ENCODE data around the gene MSRB1.

DNA sequence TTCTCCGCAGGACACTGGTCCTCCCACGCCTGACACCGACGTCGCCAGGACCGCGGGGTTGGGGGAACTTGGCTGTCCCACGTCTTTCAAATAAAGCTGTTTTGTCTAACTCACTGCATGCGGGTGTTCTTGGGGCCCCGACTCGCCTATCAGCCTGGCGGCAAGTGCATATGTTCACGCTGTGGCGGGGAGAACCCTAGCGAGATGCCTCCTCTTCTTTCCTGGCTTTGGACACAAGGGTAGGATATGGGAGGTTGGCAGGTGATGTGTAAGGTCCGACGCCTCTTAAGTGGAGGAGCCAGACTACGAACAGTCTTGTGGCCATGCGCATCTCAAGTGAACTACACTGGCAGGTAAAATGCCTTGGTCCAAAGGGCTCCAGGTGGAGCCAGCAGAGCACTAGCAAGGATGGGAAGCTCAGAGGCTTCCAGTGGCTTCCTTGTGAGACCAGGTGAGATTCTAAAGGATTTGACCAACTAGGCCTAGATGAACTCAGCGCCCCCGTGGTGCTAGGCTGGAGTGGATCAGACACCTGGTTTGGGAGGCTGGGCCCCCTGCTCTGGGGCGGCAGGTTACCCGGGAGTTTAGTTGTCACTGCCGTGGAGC lies 22.5 kb upstream of the MSRB1 start:
- TF ChIP-seq, protein P1, sequence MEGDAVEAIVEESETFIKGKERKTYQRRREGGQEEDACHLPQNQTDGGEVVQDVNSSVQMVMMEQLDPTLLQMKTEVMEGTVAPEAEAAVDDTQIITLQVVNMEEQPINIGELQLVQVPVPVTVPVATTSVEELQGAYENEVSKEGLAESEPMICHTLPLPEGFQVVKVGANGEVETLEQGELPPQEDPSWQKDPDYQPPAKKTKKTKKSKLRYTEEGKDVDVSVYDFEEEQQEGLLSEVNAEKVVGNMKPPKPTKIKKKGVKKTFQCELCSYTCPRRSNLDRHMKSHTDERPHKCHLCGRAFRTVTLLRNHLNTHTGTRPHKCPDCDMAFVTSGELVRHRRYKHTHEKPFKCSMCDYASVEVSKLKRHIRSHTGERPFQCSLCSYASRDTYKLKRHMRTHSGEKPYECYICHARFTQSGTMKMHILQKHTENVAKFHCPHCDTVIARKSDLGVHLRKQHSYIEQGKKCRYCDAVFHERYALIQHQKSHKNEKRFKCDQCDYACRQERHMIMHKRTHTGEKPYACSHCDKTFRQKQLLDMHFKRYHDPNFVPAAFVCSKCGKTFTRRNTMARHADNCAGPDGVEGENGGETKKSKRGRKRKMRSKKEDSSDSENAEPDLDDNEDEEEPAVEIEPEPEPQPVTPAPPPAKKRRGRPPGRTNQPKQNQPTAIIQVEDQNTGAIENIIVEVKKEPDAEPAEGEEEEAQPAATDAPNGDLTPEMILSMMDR (IDR thresholded peaks at IDR 0.05; ENCODE audit: insufficient read depth, low read length, poor library complexity, severe bottlenecking): no peak
- TF ChIP-seq EZH2phosphoT487 (conservative IDR thresholded peaks at IDR 0.05; ENCODE audit: low read length): no peak
